Smooth muscle cell of the pulmonary artery (primary cell): Measurements from ENCODE around the gene SERPINI2. TPM values are rescaled to one million over a fixed set of nuclear protein-coding genes. Genes with fewer than 3 reads are reported as not detected.

Experiments
- total RNA-seq: library from RNA; depleted of rRNA; stranded (reverse); fragments of >200 nt; gene quantifications from 2 replicates; pipeline ENCODE4 v1.2.3, GENCODE V29; 2014

The SERPINI2 gene
- not detected in 2 replicates for total RNA-seq

GRCh38 chr3:167473863-167474262 lies at the start of gene SERPINI2:
TSS of gene SERPINI2 (minus strand) at chr3:167474042. CDS start at chr3:167471834, 2,208 bp downstream.

Other genes with a start within 250 kb of the SERPINI2 start
- 0.20 TPM in 1 of 2 replicates, not detected in the other for gene ZBBX, start 93.7 kb downstream of the SERPINI2 start, total RNA-seq
- gene WDR49, start 179.9 kb upstream of the SERPINI2 start, total RNA-seq, result 0.07 and 0.56 TPM in 2 replicates